NOMO-1 treated with DMSO at 0.1 percent for 48 hours (cell line): ENCODE data around the gene IARS1.

Experiments
- DNase-seq: peaks from one replicate; lab custom pipeline; 2025; ENCODE audit not compliant: unreplicated experiment; lab: John Stamatoyannopoulos, UW

IARS1 gene

DNA sequence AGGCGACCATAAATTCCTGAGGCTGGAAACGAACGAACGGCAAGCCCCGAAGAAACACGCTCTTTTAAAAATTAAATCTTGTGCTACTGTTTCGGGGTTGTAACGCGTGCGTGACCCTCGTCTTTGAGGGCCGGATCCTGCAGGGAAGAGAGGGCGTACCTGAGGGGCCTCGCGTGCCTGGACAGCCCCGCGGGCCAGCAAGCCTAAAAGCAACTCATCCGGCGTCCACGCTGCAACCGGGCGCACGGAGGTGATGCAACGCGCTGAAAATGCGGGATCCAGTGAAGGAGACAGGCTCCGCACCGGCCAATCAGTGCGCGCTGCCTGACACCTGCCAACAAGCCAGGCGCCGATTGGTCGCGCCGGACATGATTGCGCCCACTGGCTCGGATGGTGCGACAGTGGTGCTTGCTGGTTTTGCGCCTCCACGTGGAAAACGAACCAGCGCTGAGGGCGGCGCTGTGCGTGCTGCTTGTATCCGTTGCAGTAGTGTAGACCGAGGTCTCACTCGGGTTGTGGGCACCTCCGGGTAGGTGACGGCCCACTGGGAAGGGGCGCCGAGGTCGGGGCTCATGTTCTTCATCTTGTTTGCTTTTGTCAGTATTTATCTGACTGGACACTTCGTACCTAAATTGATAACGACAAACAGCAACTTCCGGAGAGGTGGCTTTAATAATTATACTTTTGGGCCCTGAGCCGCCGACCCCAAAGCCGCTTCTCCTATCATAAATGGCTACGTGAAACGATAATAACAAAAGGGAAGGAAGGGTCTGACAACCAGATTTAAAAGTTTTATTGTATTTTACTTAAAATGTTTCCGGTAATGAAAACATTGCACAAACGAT is at the start of gene IARS1:
IARS1 (minus strand) TSS at position 246 of the 845 bp plus-strand sequence. CDS start 4,278 bp downstream, outside the sequence.
- DNase-seq, result peak; percentile 95

DNA sequence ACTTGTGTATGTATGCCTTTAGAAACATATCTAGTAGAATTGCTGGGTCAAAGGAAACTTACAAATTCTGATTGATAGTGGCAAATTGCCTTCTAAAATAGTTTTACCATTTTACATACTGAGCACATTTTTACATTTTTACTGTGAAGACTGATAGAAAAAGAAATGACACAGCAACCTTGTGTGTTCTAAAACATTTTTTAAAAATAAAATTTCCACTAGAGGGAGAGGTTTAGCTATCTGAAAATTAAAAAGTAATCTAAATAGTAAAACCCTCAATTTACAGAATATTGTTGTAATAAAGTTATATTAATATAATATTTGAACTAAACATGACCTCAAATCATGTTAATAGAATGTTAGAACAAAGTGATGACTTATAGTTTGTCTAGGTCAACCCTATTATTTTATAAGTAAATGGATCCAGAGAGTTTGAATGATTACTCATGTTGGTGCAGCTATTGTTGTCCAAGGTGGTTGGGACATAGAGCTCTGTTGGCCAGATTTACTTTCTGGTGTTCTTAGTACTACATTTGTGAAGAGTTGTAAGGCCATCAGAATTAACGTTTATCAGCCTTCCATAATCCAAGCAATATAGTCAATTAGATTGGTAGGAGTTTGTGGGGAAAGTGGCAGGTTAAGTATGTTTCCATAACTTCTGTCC is 49.5 kb upstream of the IARS1 start:
- DNase-seq, result no peak

DNA sequence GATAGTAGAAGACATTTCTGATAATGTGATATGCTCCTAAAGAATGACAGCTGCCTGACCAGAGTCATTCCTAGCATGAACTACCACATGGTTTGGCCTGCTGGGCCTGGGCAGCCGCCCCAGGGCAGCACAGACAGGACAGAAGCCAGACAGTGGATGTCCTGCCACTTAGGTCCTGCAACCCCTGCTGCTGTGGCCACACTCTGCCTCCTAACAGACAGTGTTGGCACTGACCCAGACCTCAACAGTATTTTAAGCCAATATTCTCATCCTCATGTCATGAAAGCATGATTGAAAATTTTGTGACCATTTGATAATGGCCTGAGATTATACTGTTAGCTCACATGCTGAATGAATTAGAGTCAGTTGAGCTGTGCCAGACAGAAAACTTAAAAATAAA is 48.1 kb upstream of the IARS1 start:
- DNase-seq, result no peak

DNA sequence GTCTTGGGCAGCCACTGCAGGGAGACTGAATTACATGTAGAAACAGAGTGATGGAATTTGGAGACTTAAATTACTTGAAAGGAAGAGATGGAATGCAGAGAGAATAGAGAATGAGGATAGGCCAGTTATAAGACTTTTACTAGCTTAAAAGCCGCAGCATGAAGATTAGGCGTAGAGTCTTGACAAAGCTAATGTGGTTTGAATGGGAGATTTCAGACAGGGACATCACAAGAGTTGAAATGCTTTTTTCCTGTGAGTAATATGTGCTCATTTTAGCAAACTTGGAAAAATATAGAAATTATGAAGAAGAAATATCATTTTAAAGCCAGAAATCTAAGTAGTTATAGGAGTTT is 39.8 kb upstream of the IARS1 start:
- DNase-seq, result no peak

DNA sequence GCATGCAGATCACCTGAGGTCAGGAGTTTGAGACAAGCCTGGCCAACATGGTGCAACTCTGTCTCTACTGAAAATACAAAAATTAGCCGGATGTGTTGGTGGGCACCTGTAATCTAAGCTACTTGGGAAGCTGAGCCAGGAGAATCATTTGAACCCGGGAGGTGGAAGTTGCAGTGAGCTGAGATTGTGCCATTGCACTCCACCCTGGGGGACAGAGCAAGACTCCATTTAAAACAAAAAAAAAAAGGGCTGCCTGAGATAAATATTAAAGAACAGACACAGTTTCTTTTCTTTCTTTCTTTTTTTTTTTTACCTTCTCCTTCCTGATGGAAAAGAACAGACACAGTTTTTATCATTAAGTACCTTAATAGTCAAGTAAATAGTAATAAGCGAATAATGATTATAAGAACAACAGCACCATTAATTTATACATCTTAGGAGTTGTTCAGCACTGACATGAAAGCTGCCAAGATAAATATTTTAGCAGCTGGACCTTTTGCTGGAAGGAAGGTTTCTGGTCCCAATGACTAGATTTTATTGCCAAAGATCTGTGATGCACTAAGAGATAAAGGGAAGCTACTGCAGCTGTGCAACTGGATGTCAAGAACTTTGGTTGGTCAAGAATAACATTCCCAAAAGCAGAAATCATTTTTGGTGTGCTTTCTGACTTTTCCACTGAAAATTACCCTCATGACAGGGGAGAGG is 39.2 kb upstream of the IARS1 start:
- no peak for DNase-seq

DNA sequence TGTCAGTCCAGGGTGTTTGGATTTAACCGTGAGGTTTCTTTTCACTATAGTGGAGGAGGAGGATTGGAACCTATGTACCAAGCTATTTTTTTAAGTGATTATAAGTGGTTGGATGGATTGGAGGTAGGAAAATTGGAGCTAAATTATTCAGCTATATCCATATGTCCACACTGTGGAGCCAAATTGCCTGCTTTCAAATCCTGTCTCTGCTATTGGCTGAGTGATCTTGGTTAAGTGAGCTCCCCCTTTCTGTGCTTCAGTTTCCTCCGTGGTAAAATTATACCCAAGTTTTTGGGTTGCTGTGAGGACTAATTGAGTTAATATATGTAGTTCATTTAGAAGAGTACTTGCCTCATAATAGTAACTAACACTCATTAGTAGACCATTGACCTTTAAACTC is 34.7 kb upstream of the IARS1 start:
- DNase-seq, result no peak

DNA sequence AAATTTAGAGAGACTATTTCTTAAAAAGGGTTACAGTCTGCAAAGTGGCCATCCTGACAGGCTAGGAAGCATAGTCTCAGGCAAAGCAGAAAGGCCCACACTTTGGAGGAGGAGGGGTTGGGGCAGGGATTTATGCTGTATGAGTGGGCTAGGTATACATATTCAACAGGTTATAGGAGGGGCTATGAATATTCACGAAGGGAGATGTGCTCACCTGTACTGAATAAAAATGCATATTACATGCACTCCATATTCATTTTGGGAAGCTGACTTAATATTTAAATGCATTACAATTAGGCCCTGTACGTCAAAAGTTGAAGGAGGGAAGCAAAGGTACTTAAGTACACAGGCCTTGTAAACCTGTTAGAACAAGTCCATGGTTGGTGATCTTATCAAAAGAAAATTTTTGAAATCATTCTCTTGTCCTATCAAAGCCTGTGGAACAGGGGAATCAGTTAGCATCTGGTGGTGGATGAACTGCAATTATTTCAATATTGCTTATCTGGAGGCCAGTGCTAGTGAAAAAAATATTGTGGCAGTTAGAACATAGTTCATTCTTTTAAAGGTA is 33.9 kb upstream of the IARS1 start:
- no peak for DNase-seq

DNA sequence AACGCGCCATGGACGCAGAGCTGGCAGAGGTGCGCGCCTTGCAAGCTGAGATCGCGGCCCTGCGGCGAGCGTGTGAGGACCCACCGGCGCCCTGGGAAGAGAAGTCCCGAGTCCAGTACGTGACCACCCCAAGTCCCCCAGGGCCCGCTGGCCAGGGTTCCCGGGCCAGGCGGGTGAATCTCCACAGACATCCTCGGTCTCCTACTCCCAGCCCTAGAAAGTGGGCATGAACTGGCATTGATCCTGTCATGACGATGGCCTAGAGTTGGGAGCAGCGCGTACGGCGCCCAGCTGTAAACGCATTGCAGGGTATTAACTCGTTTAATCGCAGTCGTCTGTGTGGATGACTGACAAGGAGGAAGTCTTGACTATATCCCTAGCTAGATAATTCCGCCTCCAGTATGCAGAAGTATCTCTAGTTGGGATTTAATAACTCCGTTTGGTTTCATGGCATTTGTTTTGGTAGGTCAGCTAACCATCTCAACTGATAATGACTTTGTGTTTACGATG is 32.5 kb upstream of the IARS1 start:
- DNase-seq, result peak; percentile 58

DNA sequence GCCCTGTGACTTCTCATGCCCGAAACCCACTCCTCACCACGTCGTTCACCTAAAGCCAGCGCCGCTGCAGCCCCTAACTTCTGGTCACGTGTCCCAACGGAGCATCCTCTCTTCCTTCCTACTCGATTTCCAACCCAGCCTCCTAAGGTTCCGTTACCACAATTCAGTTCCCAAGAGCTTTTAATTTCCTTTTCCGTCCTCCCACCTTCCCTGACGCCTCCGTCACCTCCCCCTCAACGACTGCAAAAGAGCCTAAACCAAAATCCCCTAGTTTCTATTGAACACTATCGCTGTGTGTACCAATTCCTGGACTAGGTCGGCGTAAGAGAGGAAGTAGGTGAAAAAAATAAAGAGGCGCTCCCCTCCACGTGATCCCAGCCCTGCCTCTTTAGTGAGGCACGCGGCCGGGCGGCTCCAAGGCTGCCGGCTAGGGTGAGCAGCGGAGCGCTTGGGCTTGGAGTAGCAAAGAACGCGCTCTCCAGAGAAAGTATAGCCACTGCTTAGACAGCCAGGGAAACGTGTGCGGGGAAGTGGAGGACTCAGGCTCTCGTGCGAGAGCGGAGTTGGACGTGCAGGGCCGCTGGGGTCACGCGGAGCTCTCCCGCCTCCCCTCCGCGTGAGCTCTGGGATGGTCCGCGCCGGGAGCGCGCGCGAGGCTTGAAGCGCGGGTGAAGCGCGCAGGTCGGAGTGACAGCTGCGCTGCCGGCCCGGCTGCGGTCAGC is 31.9 kb upstream of the IARS1 start, which contains the start of the genes CENPP and NOL8:
CENPP (plus strand) TSS at position 685 of the 722 bp plus-strand sequence.
NOL8 (minus strand) TSS at position 82 of the 722 bp plus-strand sequence. CDS start 1,189 bp downstream, outside the sequence.
- DNase-seq, result peak; percentile 90

DNA sequence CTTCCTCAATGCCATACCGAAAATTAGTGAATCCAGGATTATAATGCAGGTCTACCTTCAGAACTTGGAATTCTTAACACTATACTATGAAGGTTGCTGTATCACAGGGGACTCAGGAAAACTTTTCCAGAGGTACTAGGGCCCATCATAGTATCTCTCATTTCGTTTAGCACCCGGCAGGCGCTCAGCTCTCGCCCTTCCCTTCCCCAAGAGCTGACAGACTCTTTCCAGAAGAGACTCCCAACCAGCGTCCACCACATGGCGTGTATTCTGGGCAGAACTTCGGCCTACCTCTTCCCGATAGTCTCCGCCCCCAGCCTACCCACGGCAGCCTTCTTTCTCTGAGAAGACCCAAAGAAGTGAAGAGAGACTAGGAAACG is 31.4 kb upstream of the IARS1 start:
- DNase-seq, result no peak

DNA sequence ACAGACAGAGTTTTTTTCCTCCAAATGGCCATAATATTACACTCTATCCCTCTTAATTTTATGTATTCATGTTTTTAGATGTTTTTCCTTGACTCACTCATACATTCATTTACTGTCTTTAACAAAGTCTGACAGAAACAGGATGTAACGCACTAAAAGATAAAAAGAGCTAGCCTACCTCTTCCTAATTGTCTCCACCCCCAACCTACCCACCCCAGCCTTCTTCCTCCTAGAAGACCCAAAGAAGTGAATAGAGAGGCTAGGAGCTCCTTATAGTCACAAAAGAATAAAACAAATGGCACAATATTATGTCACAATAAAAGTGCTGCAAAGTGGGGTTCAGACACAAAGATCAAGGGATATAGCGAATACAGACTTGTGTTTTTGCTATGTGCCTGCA is 30.9 kb upstream of the IARS1 start:
- DNase-seq, result no peak

DNA sequence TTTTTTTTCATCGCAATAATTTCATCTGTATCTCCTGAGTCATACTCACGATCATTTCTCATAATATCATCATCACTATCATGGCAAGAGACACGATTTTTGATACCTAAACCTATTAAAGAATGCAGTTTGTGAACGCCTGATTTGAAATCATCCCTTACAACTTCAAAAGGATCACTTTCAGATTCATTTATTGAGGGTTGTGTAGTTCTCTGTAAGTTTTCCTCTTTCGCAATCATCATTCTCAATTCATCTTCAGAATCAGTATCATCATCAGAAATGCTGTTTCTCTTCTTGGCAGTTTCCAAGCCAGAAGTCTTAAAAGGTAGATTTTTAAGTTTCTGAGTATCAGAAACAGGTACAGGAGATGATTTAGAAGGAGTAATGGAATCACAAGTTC is 22.0 kb upstream of the IARS1 start:
- DNase-seq, result no peak

DNA sequence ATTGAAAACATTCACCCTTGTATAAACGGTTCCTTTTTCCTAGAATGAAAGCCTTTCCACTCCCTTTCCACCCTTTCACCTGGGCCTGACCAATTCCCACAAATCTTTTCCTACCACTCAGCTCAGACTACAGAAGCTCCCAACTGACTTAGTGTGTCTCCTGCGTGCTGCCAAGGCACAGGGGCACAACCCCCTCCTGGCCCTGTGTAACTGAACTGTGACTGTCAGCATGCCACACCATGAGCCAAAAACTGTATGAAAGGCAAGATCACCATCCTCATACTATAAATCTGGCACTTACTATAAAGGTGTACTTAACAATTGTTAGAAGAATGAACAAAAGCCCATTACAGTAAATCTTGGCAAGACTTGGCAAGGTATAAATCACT is 20.1 kb upstream of the IARS1 start:
- DNase-seq, result no peak

DNA sequence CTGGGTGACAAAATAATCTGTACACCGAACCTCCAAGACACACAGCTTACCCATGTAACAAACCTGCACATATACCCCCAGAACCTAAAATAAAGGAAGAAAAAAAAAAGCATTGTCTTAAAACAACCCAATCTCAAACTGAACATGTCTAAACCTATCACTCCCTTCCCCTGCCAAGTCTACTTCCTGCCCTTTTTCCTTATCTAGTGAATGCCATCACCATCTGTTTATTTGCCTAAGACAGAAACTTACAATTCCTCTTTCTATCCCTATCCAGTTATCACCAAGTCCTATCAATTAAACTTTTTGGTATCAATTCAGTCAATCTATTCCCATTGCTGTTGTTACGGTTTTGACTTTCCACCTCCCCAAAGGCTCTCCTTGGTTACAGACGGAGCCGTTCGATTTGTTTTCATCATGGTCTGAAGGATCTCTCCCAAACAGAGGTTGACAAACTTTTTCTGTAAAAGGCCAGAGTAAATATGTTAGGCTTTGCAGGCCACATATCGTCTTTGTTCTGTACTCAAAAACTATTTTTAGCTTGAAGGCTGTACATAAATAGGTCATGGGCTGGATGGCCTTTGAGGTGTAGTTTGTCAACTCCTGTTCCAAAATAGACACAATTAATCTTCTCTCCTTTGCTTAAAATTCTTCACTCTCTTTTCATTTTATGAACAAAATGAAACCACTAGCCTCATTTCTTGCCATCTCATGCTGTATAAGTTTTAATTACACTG is 19.6 kb upstream of the IARS1 start:
- no peak for DNase-seq

DNA sequence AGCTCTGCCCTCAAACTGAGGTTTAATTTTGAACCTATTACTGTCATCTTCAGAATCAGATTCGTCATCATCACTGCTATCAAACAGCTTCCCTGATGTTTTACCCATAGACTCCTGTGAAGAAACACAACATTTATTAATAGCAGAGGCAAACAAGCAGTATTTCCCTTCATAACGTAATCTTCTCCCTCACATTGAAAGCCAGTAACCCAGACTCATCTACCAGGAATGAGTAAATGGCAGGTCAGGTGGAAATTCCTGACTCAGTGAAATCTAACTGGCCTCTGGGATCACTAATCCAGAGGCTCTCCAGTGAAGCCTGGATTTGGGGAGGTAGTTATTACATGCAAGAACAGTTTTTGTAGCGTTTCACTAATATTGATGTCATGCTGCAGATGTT is 17.1 kb upstream of the IARS1 start:
- DNase-seq, result no peak

DNA sequence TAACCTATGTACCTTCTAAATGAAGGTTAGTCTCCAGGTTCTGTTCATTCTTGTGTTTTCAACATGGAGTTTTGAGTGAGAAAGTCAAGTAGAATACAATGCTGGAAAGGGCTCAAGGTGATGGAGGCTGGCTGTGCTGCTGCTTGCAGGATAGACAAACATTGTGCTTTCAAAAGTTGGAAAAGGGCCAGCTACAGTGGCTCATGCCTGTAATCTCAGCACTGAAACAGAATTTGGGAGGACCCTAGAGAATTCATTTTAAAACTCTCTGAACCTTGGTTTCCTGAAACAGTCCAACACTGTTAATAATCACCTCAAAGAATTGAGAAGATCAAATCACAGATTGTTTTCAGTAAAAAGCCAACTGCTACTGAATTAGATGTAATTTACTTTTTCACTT is 15.4 kb upstream of the IARS1 start:
- DNase-seq, result no peak

DNA sequence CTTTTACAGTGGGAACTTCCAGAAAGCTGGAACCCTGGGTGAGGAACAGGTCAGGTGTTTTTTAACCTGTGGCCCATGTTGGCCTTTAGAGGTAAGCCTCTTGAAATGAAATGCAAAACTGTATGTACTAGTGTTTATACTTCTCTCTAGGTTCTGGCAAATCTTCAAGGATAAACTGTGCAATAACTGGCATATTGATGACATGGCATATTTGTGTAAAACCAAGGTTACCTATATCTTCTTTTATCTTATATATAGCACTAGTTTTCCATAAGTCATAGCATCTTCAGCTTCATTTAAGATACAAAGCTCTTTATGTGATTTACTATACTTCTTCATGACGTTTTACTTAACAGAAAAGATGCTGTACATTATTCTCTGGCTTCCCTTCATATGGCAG is 7.4 kb upstream of the IARS1 start:
- DNase-seq, result no peak

DNA sequence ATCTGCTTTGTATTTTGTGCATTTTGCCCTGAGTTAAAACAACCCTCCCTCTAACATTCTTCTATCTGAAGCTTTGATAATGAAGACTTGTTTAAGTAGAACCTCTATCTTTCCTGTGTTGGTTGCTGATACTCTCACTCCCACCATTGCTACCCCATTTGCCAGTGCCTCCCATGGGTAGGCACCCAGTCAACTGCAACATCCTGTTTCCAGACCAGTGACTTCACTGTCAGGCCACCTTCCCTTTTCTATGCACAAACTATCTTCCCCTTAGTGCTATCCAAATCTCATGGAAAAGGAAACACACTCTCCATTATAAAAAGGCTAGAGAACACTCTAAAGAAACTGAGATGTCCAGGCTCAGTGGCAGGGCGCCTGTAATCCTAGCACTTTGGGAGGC is 5.6 kb upstream of the IARS1 start:
- DNase-seq, result no peak

DNA sequence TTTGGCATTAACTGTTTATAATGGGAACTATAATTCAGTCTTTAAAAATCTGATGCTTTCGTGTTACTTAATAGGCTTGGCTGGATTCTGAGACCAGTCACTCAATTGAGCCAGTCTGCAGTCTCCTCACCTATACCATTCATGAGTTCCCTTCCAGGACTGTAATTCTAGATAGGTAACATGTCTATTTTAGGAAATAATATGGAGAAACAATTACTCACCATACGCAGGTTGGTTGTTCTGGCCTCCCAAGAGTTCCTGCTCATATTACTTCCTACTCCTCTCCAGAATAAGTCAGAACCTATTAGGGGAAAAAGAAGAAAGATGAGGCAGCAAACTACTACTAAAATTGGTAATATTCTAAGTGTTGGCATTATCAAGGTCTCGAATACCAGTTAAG is 4.5 kb upstream of the IARS1 start:
- DNase-seq, result no peak

DNA sequence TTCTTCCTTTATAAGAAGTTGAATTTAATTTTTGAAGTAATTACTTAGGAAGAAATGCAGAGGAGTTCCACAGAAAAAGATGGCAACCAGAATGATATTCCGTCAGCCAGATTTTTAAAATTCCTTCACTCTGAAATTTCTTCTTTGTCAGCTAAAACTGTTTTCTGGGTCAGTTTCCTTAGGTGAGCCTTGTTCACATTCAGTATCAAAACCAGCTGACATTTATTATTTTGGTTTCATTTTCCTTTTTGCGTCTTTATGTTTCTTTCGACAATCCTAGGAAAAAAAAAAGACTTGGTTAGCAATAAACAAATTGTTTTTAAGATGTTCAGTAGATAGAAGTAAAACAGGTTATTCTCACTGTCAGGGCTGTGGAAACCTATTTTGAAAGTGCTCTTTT is 4.1 kb upstream of the IARS1 start:
- no peak for DNase-seq
